NCI-H1105 treated with DMSO at 0.1 percent for 48 hours (cell line): ENCODE measurements around the gene GAB2.

ENCODE experiments used
- DNase-seq: peaks from one replicate; lab custom pipeline; 2025; lab: John Stamatoyannopoulos, UW

GAB2 gene

GRCh38 chr11:78203184-78203583 lies 214.4 kb downstream of the GAB2 start:
- DNase-seq = no peak

DNA sequence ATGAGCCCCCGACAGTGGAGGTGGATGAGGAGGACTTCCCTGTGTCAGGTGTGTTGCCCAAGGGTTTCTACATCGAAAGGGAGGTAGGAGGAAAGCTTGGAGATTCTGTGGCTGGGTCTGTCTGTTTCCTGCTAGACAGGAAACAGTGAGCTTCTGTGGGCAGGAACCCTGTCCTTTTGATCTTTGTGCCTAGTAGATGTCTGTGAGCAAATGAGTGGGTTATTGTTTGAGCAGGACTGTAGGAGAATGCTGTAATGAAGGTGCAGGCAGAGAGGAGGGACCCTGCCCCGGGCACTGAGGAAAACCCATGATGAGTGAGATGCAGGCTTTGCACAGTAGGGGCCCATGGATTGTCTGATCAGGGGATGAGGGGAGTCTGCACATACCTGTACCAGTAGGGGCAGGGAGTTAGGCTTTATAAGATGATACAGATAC lies 214.9 kb downstream of the GAB2 start:
- no peak for DNase-seq

DNA sequence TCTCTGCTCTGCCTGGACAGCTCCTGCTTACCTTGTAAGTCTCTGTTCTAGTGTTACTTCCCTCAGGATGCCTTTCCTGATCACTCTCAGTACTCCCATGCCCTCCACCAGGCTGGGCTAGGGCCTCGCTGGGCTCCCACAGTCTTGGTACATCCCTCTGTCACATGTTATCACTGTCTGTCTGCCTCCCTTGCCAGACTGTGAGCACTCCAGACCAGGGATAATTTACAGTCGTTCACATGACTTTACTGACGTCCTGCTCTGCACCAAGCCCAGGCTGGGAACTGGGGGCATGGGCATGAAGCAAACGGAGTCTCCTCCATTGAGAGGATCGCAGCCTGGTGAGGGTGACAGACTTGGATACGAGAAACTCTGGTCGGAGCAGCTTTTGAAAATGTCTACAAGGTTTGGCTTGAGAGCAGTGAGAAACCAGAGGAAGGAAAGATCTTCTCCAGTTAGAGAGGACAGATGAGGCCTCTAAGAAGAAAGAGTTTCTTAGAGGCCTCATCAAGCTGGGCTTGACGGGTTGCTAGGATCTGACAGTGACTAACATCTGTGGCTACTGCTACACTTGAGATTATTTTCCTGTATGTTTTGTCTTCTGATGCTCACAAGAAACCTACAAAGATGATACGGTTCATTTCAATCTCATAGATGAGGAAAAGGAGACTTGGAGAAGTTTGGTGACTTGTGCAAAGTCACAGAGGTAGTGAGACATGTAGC lies 216.4 kb downstream of the GAB2 start:
- DNase-seq = no peak

GRCh38 chr11:78200553-78200952 lies 217.1 kb downstream of the GAB2 start:
- no peak for DNase-seq

- no peak for DNase-seq
Observed at GRCh38 chr11:78200061-78200460, 217.6 kb downstream of the GAB2 start.

GRCh38 chr11:78199653-78200015 lies 218.0 kb downstream of the GAB2 start:
- DNase-seq = no peak

- no peak for DNase-seq
Observed at GRCh38 chr11:78199015-78199652, 218.5 kb downstream of the GAB2 start.

GRCh38 chr11:78197816-78198215 lies 219.8 kb downstream of the GAB2 start:
- DNase-seq = no peak

DNA sequence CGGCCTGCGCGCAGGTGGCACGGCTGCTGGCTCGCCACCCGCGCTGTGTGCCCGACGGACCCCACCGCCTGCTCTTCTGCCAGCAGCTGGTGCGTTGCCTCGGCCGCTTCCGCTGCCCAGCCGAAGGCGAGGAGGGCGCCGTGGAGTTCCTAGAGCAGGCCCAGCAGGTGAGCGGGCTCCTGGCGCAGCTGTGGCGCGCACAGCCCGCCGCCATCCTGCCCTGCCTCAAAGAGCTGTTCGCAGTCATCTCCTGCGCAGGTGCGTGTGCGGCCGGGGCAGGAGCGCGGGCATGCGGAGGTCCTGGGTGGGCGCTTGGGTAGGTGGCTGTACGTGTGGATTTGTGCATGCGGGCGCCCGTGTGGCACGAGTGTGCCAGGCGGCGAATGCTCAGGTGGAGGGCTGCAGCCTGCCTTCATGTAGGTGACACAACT lies 220.9 kb downstream of the GAB2 start:
- DNase-seq = no peak

DNA sequence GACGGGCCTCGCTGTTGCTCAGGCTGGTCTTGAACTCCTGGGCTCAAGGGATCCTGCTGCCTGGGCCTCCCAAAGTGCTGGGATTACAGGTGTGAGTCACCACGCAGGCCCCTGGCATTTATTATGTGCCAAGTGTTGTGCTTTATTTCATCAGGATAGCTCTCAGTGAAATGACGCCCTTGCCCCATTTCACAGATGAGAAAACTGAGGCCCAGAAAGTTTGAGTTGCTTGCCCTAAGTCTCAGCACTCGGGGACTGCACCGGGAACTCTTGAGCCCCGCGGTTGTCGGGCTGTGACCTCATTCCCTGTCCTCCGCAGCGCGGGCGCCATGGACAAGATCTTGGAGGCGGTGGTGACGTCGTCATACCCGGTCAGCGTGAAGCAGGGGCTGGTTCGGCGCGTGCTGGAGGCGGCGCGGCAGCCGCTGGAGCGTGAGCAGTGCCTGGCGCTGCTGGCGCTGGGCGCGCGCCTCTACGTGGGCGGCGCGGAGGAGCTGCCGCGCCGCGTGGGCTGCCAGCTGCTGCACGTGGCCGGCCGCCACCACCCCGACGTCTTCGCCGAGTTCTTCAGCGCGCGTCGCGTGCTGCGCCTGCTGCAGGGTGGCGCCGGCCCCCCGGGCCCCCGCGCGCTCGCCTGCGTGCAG lies 221.6 kb downstream of the GAB2 start:
- DNase-seq = no peak

GRCh38 chr11:78194490-78194889 lies 223.1 kb downstream of the GAB2 start:
- DNase-seq = no peak

DNA sequence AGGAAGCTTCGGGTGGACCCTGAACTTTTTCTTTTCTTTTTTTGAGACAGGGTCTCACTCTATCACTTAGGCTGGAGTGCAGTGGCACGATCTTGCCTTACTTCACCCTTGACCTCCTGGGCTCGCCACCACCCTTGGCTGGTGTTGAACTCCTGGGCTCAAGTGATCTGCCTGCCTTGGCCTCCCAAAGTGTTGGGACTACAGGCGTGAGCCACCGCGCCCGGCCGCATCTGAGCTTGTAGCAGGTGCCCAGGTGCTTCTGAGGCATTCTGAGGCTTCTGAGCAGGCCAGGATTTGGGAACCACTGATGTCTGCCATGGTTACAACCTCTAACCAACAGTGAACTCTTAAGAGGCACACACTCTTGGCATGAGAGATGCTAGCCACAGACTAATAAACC lies 223.8 kb downstream of the GAB2 start:
- no peak for DNase-seq

DNA sequence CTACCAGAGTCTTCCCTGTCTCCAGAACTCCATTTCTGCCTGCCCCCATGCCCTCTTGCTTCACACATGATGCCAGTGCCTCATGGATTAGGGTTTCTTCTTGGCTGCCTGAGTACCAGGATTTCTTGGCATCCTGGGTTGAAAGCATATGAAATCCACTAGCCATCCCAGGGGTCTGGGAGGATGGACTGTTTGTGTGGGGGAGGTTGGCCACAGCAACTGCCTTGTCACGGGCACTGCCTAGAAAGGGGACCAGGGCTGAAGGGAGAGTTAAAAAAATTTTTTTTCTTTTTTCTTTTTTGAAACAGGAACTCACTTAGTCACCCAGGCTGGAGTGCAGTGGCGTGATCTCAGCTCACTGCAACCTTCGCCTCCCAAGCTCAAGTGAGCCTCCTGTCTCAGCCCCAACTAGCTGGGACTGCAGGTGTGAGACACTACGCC lies 224.7 kb downstream of the GAB2 start:
- DNase-seq = no peak

- DNase-seq = no peak
Observed at GRCh38 chr11:78192223-78192719, 225.3 kb downstream of the GAB2 start.

DNA sequence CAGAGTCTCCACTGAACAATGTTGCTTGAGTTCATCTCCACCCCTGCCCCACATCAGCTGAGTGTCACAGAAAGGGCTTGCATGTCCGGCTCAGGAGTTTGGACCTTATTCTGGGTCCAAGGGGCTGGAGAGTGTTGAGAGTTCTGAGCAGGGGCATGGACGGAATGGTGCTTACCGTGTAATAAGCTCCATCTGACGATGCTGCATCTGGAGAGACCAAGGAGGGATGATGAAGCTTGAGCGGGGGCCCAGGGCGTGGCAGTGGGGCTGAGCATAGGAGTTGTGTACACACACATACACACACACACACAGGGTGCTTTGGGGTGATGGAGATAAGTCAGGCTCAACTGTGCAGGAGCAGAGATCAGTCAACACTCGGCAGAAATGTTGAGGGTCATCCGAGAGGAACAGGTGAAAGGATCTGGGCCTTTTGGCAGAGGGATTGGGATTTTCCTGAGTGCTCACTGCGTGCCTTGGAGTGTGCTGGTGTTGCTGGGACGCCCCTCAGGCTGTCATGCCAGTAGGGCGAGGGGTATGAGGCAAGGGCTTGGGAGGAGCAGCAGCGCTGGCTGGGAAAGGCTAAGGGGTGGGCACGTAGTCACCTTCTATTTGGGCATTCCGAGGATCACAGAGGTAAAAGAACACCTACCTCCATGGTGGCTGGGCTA lies 226.6 kb downstream of the GAB2 start:
- no peak for DNase-seq

DNA sequence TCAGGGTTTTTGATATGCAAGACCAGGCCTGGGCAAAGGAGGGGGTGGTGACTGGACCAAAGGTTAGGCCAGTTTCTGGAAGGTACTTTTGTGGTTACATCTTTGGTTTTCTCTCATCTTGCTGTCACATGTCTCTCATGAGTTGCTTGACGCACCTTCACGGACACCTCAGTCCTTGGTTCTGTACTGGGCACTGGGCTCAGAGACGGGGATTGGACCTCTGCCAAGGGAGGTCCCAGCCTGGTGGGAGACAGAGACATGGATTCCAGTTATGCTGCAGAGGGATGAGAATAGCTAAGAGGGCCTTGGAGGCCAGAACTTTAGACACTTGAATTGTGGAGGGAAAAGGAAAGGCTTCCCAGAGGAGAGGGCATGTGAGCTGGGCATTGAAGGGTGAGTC lies 227.2 kb downstream of the GAB2 start:
- DNase-seq = no peak

DNA sequence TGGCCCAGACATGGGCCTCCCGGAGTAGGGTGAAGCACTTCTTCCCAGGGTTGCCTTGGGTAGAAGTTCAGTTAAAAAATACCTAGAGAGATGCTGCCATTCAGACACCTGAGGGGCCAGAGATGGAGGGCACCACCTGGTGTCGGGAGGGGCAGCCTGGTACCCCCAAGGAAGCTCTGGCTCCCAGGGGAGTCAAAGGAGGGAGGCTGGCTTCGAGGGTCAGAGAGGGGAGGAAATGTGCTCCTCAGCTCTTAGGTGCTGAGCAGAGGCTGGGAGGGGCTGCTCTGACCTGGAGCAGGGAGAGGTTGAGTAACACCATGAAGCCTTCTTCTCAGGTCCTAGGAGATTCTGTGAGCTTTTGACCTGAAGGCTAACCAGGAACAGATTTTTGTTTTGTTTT lies 227.8 kb downstream of the GAB2 start:
- no peak for DNase-seq

DNA sequence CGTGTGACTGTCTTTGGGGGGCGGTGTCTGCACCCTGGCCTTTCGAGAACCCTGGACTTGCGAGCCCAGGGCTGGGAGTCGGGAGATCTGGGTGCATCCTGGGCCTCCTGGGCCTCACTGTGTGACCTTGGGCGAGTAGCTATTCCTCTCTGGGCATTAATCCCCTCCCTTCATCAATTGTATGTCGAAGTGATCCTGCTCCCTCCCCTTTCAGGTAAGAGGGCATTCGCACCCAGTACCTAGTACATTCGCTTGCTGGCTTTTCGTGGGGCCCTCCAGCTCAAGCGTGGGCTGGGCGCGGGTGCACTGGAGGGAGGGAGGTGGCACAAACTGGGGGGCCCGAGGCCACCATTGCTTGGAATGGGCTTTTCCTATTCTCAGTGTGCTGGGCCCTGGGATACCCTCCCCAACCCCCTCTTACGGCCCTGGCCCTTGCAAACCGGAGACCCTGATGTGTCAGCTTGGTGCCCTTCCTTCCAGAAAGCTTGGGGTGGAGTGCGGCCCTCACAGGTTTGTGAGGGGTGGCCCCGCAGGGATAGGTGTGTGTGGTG lies 228.4 kb downstream of the GAB2 start:
- no peak for DNase-seq

DNA sequence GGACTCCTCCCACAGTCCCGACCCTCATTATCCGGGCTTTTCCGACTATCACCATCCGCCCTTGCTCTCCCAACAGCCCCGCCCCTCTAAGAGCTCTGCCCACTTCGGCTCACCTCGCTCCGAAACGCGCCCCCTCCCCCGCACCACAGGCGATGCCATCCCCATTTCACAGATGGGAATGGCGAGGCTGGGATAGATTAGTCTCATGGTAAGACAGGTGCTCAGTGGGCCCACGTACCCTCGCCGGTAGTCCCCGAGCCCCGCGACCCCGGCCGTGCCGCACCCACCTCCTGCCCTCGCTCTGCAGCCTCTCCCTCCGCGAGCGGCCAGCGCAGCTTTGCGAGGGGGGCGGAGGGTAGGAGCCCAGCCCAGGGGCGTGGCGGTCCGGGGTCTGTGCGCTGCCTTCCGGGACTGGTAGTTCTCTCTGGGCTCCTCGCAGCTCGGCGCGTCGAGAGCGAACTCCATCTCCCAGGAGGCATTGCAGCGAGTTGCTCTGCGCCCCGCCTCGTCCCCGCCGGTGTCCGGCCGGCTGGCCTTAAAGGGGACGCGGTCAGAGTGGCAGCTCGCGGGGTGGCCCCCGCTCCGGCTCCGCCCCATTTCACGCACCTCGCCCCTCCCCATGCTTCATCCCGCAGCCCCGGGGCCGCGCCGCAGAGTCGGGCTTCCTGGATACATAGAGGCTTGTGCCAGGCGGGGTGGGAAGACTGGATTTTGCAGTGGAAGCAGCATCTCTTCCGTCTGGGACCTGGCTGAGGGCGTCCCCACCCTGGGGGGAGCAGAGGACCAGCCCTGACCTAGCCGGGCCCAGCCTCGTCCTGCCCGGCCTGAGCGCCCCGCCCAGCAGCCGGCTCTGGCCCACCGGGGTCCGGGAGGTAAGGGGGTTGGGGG lies 229.1 kb downstream of the GAB2 start, which contains the start of the genes KCTD21 and USP35:
Gene KCTD21 (minus strand): TSS at position 341 of the 888 bp plus-strand sequence. CDS start 14,072 bp downstream, outside the sequence.
Gene USP35 (plus strand): TSS at position 634 of the 888 bp plus-strand sequence. CDS start 7,327 bp downstream, outside the sequence.
- peak; percentile 94 for DNase-seq

DNA sequence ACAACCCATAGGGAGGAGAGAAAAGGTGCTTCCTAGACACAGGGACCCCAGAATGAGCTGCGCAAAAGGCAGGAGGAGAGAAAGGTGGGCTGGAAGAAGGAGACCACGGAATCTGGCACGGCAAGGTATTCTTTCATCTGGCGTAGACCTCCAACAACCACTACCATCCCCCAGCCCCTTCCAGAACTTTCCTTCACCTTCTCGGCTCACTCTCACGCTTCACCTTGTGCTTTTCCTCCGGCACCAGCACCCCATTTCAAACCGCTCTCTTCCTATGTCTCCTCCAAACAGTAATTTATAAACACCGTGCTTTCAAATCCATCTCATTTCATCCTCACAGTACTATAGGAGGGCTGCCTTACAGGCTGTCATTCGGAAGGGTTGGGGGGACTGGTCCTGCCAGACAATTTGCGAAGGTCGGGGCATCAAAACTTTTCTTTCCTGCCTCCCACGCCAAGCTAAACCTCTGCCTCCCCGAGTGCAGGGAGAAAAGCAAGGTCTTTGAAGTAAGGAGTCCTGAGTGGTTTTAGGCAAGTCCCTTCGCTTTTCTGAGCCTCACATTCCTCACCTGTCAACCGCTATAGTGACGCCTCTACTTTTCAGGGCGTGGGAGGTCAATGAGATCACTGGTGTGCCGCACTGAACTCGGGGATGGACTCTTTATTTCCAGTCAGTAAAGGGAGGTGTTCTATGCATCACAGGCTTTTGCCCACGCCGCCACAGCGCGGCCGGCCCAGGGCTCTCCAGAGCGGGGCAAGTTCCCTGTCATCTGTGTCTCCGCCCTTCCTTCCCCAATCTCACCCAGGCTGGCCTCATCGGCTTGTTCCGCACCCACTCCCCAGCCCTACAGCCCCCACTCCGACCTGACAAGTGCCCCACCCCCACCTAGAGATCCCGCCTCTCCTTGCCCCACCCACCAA lies 230.0 kb downstream of the GAB2 start:
- DNase-seq = no peak
